Measurements from ENCODE around the gene FLNC.

Gene FLNC

DNA sequence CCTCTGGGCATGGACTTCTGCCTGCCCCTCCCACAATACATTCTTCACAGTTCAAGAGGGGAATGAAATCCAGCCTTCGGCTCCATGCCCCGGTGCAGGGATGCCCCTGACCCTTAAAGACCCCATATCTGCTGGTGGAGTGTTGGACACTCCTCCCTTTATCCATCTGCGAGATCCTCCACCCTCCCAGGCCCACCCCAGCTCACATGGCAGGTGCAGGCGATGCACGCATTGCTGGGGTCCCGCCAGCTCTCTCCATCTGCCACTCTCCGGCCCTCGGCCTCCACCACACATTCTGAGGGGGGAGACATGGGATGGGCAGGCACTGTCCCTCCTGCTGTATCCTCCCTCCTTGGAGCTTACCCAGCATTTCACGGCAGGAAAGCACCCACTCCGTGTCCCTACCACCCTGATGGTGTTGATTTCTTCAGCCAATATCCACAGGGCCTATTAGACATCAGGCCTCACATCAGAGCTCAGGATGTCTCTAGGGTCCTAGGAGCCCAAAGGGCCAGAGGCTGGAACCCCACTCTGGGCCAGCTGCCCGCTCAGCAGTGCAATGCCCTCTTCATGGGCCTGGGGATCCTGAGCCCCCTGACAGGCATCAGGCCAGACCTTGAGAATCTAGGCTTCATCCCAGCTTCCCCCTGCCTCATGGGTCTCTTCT is 50.7 kb downstream of the FLNC start:
- DNase-seq (ENCODE audit: low spot score) = peak; percentile 22

DNA sequence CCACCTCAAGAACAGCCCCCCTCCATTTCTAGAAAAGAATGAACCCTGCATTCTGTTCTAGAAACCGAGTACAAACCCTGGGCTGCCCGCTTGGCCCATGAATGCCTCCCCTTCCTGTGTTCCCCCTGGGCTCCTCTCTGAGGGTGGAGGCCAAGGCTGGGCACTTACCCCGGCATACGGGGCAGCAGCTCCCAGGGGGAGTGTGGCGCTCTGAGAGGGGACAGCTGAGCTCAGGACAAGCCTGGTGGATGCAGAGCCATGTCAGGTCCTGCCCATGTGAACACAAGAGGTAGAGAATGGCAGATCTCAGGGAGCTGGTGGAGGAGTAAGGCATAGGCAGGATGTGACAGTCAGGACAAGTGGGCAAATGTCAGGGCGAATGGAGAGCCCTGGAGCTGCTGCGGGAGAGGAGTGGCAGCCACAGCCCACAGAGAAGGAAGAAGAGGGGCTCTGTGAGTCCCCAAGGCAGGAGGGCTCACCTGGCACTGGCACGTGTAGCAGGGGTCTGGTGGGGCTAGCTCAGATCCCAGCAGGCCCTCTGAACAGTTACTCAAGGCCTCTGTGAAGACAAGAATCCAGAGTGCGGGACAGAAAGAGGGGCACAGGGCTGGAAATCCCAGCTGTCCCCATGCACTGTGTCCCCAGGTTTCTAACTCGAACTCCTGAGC is 51.4 kb downstream of the FLNC start:
- peak; percentile 29 for DNase-seq (ENCODE audit: low spot score)

DNA sequence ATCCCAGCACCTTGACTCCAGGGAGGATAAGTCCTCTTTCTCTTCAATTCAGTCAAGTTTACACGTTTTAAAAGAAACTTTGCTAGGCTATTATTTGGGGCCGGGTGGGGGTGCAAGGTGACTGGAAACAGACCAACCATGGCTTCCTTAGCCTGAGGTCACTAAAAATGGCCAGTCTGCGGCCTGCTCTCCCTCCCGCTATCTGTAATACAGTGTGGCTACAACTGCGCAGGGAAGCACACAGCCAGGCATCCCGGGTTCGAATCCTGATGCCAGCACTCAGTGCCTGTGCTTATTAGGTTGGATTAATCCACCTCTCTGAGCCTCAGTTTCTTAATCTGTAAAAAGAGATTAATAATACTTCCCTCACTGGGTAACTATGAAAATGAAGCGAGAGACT is 51.9 kb downstream of the FLNC start:
- peak; percentile 17 for DNase-seq (ENCODE audit: low spot score)

DNA sequence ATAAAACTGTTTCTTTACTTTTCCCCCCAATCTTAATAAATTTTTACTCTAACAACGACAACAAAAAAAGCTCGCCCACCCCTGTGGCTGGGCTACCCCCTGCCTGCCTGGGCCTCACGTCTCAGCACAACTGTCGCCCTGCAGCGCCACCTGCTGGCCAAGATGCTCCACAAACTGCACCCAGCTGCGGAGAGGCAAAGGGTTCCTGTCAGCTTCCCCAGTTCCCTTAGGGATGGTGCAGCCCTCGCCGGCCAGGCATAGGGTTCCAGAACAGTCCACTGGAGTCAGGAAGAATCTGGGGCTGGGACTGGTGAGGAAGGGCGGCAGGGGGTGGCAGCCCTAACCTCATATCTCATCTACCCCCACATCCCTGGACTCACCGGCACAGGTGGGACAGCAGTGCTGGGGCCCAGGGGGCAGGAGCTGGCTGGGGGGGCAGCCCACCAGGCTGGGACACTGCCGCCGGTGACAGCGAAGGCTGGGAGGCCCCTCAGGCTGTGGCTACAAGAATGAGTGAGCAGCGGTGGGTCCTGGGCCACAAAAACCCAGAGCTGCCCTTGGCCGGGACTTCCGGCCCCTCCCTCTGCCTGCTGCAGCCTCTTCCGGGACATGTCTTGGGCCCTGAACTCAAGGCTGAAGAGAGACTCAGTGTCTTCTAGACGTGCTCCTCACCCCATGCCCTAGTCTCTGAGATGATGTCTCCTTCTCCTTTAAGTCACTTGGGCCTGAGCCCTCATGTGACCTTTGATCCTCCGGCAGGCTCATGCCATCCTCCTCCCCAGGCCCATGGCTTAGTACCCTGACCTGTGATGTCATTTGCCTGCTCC is 53.6 kb downstream of the FLNC start:
- peak; percentile 91 for DNase-seq (ENCODE audit: low spot score)

DNA sequence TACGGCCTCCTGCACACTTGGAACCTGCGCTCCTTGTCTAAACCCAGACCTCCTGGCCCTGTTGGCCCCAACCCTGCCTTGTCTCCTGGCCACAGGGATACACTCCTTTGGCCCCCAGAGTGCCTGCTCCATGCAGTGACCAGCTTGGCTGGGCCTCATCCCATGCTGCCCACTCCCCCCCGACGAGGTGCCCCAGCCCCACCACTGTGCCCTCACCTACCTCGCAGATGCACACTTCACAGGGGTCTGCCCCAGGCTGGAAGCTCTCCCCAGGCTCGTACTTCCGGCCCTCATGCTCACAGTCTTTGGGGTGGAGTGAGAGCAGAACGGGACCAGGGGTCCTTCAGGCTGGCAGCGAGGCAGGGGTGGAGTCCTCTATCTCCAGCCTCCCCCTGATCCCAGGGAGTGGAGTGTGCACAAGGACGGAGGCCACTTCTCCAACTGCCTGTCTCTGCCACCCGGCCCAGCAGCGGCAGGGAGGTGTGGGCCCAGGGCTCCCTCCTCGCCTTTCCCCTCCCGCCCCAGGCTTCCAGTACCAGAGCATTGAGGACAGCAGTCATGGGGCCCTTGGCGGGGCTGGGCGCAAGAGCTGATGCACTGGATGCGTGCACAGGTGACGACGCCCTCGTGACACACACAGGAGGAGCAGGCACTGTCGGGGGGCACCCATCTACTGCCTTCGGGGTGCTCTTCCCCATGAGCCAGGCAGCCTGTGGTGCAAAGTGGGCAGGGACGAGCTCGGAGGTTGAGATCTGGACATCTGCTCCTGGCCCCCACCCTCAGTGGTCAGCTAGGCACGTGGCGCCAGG is 54.6 kb downstream of the FLNC start:
- peak; percentile 43 for DNase-seq (ENCODE audit: low spot score)

DNA sequence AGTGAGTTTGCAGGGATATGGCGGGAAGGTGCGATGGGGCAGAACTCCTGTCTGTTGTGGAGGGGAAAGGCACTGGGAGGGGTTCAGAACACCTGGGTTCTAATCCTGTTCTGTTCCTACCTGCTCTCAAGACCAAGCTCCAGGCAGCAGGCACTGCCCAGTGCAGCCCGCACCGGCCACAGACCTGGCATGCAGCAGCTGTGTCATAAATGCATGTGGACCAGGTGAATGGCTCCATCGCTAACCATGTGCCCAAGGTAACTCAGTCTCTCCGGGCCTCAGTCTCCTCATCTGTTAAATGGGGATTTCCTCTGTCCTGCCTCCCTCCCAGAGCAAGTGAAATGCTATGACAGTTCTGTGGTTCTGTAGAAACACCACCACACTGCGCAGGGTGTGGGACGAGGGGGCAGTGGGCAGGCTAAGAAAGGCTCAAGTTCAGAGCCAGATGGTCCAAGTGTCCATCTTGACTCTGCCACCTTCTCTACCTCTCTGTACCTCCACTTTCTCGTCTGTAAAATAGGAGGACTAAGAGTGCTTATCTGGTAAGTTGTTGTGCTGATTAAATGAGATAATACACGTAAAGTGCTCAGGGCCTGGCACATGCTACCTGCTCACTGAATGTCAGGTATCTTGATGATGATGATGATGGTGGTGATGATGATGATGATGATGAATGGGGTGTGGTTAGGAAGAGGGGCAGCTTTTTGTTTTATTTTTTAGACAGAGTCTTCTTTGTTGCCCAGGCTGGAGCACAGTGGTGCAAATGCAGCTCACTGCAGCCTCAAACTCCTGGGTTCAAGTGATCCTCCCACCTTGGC is 55.4 kb downstream of the FLNC start:
- DNase-seq (ENCODE audit: low spot score) = peak; percentile 18

DNA sequence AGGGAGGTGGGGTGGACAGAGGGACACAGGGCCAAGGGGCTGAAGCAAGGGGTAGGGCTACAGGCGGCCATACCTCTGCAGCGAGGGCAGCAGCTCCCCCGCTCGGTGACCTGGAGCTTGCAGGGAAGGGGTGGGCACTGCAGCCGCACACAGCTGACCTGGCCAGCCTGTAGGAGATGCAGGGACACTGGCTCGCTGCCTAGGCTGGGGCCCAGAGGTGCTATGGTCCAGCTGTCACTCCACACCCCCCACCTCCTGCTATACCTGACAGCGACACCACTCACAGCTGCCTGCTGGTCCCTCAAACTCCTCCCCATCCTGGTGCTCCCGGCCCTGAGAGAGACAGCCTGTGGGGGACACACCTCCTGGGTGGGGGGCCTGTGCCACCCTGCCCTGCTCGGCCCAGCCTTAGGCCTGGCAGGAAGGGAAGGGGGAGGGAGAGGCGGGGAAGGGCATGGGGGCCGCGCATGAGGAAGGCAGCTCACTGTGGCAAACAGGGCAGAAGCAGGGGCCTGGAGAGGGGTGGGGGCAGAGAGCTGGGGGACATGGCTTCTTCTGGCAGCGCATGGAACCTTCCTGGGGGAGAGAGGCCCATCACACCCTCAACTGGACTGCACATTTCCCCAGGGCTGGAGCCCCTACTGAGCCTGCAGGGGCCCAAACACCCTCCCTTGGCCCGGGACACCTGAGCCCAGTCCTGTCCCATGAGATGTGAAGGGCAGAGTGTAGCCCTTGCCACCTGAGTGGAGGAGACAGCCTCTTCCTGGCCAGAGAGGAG is 56.4 kb downstream of the FLNC start:
- peak; percentile 32 for DNase-seq (ENCODE audit: low spot score)

DNA sequence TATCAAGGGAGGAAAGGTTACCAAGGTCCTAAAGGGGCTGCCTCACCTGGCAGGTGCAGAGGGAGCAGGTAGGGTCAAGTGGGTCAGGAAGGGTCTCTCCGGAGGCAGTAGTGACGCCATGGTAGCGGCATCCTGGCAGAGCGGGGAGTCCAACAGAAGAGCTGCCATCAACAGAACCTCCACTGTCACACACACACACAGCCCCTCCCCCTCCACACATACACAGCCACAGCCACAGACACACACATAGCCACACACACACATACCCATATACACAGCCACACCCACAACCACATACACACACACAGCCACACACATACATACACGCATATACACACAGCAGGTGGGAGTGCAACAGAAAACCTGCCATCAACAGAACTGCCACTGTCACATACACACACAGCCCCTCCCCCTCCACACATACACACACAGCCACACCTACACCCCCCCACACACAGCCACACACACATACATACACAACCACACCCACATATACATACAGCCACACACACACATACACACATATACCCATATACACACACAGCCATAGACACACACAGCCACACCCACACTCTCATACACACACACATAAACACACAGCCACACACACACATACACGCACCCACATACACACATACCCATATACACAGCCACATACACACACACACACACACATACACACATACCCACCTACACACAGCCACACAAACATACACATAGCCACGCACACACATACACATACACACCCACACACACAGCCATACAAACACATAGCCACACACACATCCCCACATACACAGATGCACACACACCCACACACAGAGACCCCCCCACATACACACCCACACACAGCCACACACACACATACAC is 57.2 kb downstream of the FLNC start:
- DNase-seq (ENCODE audit: low spot score) = no peak

DNA sequence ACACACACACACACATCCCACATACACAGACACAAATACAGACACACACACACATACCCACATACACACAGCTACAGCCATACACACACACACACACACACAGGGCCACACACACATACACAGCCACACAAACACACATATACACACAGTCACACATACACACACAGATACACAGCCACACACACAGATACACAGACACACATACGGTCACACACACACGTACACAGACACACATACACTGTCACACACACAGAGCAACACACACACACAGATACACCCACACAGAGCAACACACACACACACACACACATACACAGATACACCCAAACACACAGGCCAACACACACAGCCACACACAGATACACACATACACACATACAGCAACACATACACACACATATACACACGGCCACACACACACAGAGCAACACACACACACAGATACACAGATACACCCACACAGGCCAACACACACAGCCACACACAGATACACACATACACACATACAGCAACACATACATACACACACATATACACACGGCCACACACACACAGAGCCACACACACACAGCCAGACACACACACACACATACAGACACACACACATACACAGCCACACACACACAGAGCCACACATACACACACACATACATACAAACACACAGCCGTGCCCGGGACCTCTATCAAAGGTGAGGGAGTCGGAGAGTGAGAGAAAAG is 58.0 kb downstream of the FLNC start:
- no peak for DNase-seq (ENCODE audit: low spot score)

DNA sequence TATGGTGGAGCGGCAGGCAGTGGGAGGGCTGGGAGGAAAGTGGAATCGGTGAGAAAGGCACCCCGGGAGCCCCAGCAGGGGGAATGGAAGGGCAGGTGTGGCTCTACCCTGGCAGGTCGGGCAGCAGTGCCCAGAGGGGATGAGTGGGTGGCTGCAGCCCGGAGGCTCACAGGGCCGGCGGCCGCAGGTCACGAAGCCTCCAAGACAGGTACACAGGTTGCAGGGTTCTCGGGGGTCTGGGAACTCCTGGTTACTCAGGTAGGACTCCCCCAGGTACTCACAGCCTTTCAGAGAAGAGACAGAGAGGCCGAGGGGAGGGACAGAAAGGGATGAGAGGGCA is 58.5 kb downstream of the FLNC start:
- peak; percentile 25 for DNase-seq (ENCODE audit: low spot score)

DNA sequence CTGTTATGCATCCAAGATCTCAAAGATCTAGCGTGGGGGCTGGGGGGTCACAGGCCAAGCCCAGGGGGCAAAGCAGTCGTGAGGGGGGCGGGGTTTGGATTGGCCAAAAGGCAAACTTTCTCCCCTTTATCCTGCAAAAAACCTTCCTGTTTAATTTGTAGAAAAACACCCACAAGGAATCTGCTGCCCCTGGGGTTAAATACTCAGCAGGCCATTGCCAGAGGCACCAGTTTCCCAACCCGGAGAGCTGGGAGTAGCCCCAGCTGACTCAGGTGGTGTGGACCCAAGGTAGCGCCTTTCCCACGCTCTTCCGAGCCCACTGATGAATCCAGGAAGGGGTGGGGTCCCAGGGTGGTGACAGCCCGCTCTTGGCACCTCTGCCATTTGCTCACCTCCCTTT is 58.9 kb downstream of the FLNC start:
- DNase-seq (ENCODE audit: low spot score) = peak; percentile 22

DNA sequence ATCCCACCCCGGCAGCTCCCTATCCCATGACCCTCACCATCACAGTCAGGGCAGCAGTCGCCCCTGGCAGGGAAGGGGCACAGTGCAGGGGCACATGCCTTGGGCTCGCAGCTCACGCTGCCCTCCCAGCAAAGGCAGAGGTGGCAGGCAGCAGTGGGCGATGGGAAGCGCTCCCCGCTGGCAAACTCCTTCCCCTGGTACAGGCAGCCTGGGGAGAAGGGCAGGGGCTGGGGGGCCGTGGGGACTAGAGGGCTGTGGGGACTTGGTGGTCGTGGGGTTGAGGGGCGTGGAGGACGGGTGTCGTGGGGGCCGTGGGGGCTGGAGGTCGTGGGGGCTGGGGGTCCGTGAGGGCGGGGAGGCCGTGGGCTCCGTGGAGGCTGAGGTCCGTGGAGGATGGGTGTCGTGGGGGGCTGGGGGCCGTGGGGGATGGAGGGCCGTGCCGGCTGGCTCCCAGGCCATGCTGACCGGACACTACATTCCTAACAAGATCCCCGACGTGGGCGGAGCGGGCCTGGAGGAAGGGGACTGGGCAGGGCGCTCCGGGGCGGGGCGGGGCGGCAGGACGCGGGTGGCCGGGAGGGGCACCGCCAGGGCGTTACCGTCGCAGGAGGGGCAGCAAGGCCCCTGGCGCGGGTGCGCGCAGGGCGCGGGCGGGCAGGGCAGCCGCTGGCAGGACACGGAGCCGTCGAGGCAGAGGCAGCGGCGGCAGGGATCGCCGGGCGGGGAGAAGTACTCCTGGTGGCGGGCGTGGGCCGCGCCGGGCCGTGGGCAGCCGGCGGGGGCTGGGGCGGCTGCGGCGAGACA is 60.3 kb downstream of the FLNC start:
- DNase-seq (ENCODE audit: low spot score) = no peak

DNA sequence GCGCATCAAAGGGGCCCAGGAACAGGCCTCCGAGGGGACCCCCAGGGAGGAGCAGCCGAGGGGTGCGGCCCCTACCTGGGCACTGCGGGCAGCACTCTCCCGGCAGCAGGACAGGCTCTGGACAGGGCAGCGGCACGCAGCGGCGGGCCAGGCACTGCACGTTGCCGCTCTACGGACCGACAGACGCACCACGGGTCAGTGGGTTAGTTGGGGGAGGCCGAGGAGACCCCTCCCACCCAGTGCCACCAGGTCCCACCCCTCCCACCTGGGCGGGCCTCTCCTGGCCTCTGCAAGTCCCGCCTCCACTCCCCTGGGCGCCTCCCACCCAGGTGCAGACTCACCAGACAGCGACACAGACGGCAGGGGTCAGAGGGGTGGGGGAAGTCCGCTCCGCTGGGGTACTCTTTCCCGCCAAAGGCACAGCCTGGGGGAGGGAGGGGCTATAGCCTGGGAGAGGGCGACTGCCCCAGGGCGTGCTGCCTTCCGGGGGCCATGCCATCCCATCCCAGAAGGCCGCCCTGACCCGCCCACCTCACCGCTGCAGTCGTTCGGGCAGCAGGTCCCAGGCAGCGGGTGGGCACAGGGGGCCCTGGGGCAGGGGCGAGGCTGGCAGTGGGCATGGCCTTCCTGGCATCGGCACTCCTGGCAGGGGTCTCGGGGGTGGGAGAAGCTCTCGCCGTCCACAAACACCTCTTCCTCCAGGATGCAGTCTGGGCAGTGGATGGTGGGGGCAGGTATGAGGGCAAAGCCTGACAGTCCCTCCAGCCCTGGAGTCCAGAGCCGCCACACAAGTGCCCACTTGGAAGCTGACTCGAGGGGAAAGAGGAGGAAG is 61.1 kb downstream of the FLNC start:
- DNase-seq (ENCODE audit: low spot score) = no peak

DNA sequence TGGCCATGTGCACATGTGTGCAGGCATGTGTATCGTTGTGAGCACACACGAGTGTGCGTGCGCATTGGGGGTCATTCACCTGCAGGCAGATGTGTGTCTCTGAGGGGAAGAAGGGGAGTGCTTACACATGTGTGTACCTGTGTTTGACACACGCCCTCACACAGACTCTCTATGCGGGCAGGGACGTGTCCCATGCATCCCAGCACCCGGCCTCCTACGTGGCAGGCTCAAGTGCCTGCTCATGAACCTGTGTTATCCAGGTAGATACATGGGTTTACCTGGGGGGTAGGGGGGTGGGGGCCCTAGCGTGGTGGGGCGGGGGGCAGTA is 61.7 kb downstream of the FLNC start:
- no peak for DNase-seq (ENCODE audit: low spot score)

DNA sequence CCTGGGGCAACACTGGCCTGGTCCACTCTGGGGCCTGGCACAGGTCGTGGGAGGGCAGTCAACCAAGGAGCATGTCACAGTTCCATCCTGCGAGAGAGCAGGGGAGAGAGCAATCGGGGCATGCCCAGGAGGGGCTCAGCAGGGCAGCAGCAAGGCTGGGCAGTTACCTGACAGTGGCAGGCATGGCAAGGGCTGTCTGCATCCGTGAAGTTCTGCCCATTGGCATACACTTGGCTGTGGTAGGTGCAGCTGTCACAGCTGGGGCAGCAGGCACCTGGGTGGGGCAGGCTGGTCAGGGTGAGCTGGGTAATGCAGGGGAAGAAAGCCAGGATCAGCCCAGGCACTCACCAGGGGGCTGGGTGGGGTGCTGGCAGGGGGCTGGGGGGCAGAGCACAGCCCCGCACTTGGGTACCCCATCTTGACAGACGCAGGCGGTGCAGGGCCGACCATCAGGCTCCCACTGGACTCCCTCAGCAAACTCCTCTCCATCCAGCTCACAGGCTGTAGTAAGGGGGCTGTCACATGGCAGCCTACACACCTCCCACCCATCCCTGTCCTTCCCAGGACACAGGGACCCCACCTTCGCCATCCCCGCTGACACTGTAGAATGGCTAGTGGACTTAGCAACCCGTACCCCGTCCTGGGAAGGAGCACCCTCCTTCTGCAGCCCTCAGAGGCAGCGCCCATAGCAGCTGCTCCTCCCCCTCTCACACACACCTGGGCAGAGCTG is 62.5 kb downstream of the FLNC start:
- no peak for DNase-seq (ENCODE audit: low spot score)

DNA sequence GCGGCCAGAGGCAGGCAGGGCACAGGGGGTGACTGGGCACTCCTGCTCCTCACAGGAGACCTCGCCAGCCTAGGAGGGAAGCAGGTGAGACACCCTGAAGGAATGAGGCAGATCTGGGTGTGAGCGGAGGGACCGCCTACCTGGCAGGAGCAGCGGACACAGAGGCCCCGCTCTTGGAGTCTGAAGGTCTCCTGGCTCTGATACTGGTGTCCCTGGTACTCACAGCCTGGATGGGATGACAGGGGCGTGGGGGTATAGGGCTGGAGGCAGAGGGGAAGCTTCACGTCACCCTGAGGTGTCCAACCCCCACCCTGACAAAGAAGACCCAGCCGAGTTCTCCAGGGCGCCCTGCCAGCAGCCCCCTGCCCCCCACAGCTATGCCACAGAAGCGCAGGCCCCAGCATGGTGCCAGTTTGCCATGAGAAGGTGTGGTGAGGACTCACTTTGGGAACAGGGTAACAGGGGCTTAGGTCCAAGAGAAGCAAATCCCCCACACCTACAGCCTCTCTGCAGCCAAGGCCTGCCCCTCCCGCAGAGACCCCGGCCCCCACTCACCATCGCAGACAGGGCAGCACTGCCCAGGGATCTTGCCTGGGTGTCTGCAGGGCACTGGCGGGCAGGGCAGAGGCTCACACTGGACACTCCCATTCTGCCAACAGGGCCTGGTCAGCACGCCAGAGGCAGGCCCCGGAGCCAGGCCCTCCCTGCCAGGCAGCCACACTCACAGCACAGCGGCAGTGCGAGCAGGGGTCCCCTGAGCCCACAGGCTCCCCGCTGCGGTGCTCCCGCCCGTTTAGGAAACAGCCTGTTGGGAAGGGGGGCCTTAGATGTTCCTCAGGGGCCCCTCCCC is 63.3 kb downstream of the FLNC start:
- DNase-seq (ENCODE audit: low spot score) = no peak
